GM19324 (cell line): ENCODE measurements around the gene LRRTM1.

Experiments used
- ATAC-seq: cut with Tn5 transposase; IDR thresholded peaks from one replicate; pipeline ENCODE4 v1.9.1; 2021; ENCODE audit warnings: mild to moderate bottlenecking, moderate library complexity; ENCODE audit not compliant: unreplicated experiment, low FRiP score

Gene LRRTM1

DNA sequence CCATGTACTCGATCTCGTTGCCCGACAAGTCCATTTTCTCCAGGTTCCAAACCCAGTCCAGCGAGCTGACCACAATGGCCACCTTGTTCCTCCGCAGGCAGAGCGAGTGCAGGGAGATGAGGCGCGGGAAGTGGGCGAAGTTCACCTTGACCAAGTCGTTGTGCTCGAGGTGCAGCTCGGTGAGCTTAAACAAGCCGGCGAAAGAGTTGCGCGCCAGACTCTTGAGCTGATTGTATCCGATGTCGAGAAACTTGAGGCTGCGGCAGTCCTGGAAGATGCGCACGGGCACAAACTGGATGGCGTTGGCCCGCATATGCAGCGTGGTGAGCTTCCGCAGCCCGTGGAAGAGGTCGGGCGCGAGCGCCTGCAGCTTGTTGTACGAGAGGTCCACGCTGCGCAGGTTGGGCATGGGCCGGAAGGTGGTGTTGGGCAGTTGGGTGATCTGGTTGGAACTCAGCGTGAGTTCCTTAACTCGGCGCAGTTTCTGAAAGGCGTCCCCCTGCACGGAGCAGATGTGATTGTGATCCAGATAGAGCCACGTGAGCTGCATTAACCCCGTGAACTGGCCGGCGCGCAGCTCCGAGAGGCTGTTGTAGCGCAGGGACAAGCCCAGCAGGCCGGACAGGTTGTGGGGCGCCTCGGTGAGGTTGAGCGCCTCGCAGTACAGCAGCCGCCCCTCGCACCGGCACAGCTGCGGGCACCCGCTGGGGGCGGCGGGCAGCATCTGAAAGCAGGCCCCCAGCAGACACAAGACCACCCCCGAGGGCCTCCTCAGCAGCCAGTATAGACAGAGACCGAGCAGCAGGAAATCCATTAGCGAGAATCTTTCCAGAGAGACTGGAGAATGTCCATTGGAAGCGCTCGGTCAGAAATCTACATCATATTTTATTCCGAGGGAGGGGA is 1.3 kb downstream of the LRRTM1 start:
- no peak for ATAC-seq

DNA sequence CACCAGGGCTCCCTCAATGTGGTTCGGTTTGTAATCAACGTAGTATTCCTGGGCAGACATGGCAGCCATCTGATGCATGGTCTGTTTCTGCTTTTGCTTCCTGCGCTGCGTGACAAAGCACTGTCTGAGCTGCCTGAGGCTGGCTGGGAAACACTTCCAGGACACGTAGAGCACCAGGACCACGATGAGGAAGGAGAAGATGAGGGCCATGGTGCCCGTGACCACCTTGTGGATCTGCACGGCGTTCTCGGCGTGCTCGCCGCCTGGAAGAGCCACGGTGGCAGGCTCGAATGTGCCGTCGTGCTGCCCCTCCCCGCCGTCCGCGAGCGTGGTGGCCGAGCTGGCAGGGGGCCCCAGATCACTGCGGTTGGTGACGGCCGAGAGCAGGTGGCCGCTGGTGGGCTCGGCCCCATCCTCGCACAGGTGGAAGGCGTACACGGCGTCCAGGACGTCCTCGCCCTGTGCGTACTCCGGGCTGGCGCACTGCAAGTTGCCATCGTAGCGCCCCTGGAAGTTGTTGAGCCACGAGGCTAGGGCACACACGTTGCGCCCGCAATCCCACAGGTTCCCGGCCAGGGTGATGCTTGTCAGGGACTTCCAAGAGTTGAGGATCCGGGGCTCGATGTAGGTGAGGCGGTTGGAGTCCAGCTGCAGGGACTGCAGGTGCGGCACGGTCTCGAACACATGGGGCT is 2.1 kb downstream of the LRRTM1 start:
- no peak for ATAC-seq

- ATAC-seq, result no peak
Observed at GRCh38 chr2:80302001-80302313, 2.6 kb downstream of the LRRTM1 start.

- ATAC-seq, result no peak
Observed at GRCh38 chr2:80300954-80301353, 3.6 kb downstream of the LRRTM1 start.

DNA sequence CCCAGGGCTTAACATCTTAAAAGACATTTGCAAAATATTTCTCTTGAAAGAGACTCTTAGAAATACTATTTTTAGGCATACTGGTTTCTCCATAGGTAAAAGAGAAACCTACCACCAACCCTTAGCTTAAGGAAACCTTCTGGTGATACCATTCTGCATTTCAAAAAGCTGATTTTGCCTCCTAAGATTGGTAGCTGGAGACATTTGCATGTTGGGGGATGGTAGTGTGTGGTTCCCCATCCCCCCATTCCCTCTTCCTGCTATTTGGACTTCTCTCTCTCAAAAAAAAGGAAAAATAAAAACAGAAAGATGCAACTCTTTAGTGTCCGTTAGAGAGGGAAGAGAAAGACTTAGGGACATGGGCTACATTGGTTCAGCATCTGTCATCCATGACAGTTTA is 4.2 kb downstream of the LRRTM1 start:
- ATAC-seq, result no peak

GRCh38 chr2:80299661-80300060 is 4.9 kb downstream of the LRRTM1 start:
- no peak for ATAC-seq

DNA sequence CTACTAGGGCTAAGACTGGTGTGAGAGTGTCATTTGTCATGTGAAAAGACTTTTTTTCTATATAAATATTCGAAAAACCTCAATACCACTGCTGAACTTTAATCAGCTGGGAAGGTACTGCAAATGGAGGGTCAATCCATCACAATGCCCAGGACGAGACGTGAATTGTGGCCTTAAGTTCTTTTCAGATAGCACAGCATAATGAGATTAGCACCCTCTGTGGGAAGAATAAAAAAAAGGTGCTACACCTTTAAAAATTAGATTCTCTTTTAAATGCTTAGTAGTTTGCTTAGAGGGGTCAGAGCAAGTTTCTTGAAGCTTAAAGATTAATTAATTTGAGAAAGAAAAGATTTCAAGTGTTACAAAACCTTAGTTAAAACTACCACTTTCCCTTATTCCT is 5.6 kb downstream of the LRRTM1 start:
- ATAC-seq, result no peak

- no peak for ATAC-seq
Observed at GRCh38 chr2:80293039-80293438, 11.5 kb downstream of the LRRTM1 start.

DNA sequence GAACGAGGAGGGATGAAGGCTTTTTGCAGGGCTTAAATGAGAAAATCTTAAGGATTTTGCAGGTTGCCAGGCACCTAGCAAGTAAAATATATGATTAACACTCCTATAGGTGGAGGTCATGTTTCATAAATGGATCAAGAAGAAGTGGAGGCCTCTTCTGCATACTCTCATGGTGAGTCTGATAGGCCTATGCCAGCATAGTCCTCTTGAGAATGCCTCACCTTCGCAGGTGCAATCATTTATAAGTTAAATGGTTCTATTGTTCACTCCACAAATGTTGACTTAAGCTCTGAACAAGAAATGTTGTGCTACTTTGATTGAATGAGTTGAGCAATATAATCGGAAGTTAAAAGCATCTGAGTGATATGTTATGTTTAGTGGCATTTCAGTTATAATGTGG is 12.1 kb downstream of the LRRTM1 start:
- ATAC-seq, result no peak

DNA sequence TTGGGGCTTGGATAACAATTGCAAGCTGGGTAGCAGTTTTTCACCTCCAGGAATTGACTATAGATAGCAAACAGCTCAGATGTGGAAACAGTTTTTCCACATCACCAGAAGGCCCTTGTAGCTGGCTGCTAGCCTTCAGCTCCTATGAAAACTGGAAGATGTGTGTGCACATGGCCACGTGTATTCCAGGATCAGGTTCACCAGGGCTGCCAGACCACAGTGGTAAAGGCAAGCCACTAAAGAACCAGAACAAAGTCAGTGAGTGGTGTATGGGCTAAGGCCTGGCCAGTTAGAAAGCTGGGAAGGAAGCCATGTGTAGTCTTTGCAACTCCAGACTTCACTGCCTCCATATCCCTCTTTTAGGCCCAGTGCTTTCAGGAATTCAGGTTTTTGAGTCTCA is 12.9 kb downstream of the LRRTM1 start:
- no peak for ATAC-seq

- ATAC-seq, result no peak
Observed at GRCh38 chr2:80288576-80288975, 16.0 kb downstream of the LRRTM1 start.

- no peak for ATAC-seq
Observed at GRCh38 chr2:80281049-80281448, 23.5 kb downstream of the LRRTM1 start.

- ATAC-seq, result no peak
Observed at GRCh38 chr2:80280598-80280997, 24.0 kb downstream of the LRRTM1 start.

GRCh38 chr2:80269806-80270205 is 34.7 kb downstream of the LRRTM1 start:
- no peak for ATAC-seq

DNA sequence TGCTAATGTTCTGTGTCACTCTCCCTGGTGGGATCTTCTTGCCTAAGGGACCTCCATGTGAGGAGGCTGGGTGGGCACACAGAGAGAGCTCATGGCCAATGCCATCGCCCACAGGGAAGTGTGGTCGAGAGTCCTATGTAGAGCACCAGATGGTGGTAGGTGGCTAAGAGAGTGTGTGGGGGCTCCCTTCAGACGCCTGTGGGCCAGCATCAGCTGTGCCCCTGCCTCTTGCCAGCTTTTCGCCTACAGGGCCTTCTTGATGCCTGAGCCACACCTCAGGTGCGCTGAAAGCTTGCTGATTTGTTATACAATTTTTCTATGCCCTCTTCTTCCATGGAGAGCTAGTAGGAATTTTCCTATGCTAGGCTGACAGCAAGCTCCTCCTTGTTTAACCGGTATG is 38.3 kb downstream of the LRRTM1 start:
- no peak for ATAC-seq

DNA sequence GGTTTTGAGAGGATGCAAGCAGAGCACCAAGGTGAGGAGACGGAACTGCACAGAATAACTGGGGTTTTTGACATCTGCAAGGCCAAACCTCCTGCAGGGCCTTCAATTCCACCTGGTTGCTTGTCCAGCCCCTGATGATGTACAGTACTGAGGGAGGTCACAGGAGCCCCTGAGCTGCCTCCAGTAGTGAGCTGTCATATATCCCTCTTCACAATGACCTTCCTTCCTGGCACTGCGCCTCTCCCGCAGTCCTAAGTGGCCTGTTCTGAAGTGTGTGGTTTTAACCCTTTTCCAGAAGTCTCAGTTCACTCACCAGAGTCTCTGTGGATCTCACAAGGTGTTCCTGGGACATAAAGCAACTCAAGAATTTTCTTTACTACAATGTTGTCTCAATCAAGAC is 45.3 kb downstream of the LRRTM1 start:
- no peak for ATAC-seq

DNA sequence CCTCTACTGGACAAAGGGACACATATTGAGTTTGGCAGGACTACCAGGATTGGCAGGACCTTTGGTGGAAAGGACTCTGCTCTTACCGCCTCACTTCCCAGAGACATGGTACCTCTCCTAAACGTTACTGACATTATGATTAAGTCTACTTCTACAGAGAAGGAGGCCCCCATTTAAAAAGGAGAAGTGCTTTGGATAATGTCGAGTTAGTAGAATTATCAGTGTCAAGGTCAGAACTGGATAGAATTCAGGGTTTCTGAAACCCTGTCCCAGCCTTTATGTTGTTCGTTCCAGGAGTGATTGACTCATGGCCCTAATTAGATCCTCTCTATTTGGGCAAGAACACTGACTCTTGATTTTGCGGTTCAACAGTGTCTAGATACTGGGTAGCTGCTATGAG is 45.8 kb downstream of the LRRTM1 start:
- ATAC-seq, result no peak

- no peak for ATAC-seq
Observed at GRCh38 chr2:80258341-80258740, 46.2 kb downstream of the LRRTM1 start.

- ATAC-seq, result no peak
Observed at GRCh38 chr2:80257450-80257849, 47.1 kb downstream of the LRRTM1 start.

GRCh38 chr2:80256782-80257167 is 47.8 kb downstream of the LRRTM1 start:
- no peak for ATAC-seq

- ATAC-seq, result no peak
Observed at GRCh38 chr2:80255918-80256781, 48.4 kb downstream of the LRRTM1 start.
